Measurements from ENCODE around the gene ZBTB45. TPM values are rescaled to one million over a fixed set of nuclear protein-coding genes. Genes with fewer than 3 reads are reported as not detected.

Gene ZBTB45
- total and polyA plus RNA-seq, 9 of the 15 experiments (the other 6 are each of a cell fraction or from before 2014, with no cell fraction given): 0.08 to 16.1 (median 1.8) TPM

DNA sequence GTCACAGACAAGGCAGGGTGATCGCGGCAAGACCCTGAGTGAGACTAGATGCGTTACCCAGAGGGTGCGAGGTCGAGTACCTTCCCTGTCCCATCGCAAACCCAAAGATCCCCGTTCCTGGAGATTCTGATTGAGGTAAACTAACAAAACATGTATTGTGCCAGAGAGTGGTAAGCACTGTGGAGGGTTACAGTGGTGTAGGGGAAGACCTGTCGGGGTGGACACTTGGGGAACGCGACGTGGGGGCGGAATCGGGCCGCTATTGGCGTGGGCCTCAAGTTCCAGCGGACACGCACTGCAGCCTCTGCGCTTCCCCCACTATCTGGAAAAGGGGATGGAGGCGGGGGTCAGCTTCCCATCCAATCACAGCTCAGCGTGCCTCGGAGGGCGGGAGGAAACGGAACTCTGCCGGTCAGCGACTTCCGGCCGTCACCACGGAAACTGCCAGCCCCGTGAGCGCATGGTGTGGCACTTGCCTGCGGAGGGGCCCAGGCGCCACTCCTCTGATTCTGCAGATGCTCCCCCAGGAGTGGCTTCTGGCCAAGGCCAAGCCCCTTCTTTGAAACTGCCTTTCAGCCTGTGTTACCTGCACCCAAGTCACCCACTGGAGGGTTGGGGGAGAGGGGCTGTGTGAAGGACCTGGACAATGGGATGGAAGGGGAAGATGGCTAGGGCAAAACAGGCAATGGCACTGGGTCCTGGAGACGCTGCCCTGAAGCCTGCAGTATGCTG lies 39.8 kb upstream of the ZBTB45 start (continued):
- TF ChIP-seq NFRKB (IDR thresholded peaks at IDR 0.05; ENCODE audit: low read depth) (peak; percentile 98), FOS (IDR thresholded peaks at IDR 0.05; ENCODE audit: extremely low read depth, insufficient read length) (peak; percentile 56), PHB2 (IDR thresholded peaks at IDR 0.05; ENCODE audit: low read depth) (no peak), ZNF140 (CRISPR knock-in tag; IDR thresholded peaks at IDR 0.05) (no peak), MCM3 (IDR thresholded peaks at IDR 0.05) (no peak), ZNF717 (CRISPR knock-in tag; IDR thresholded peaks at IDR 0.05) (no peak), BCL6 (CRISPR knock-in tag; IDR thresholded peaks at IDR 0.05) (no peak), NR2C2 (CRISPR knock-in tag; IDR thresholded peaks at IDR 0.05) (peak; percentile 69), NR2C2 (tag; IDR thresholded peaks at IDR 0.05) (peak; percentile 88), RBM39 (optimal IDR thresholded peaks at IDR 0.05; ENCODE audit: low read depth, low read length) (no peak), HDAC6 (IDR thresholded peaks at IDR 0.05; ENCODE audit: low read depth, low read length) (no peak), TAF1 (IDR thresholded peaks at IDR 0.05; ENCODE audit: control insufficient read depth, extremely low read depth, insufficient read depth, low read length, severe bottlenecking) (peak; percentile 65), NRF1 (conservative IDR thresholded peaks at IDR 0.05 in 1 of 2, IDR thresholded peaks at IDR 0.05 in 1 of 2) (no peak), NFE2 (IDR thresholded peaks at IDR 0.05; ENCODE audit: low read depth) (no peak), ZFP30 (CRISPR knock-in tag; IDR thresholded peaks at IDR 0.05; ENCODE audit: borderline replicate concordance) (no peak), SIRT6 (IDR thresholded peaks at IDR 0.05; ENCODE audit: low read depth, low read length) (peak; percentile 42), NR3C1 (CRISPR knock-in tag; IDR thresholded peaks at IDR 0.05) (no peak), YY1 (IDR thresholded peaks at IDR 0.05; ENCODE audit: borderline replicate concordance in 1 of 3, control insufficient read depth in 1 of 3, extremely low read depth in 1 of 3, insufficient read depth in 3 of 3, insufficient read length in 1 of 3, insufficient replicate concordance in 2 of 3, low read depth in 1 of 3, low read length in 2 of 3) (peak in 2 of 3 experiments; percentile 40 to 72)
- TF ChIP-seq, protein P1, sequence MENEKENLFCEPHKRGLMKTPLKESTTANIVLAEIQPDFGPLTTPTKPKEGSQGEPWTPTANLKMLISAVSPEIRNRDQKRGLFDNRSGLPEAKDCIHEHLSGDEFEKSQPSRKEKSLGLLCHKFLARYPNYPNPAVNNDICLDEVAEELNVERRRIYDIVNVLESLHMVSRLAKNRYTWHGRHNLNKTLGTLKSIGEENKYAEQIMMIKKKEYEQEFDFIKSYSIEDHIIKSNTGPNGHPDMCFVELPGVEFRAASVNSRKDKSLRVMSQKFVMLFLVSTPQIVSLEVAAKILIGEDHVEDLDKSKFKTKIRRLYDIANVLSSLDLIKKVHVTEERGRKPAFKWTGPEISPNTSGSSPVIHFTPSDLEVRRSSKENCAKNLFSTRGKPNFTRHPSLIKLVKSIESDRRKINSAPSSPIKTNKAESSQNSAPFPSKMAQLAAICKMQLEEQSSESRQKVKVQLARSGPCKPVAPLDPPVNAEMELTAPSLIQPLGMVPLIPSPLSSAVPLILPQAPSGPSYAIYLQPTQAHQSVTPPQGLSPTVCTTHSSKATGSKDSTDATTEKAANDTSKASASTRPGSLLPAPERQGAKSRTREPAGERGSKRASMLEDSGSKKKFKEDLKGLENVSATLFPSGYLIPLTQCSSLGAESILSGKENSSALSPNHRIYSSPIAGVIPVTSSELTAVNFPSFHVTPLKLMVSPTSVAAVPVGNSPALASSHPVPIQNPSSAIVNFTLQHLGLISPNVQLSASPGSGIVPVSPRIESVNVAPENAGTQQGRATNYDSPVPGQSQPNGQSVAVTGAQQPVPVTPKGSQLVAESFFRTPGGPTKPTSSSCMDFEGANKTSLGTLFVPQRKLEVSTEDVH (IDR thresholded peaks at IDR 0.05; ENCODE audit: low read depth, partially characterized antibody): peak; percentile 50
- TF ChIP-seq, protein P2, sequence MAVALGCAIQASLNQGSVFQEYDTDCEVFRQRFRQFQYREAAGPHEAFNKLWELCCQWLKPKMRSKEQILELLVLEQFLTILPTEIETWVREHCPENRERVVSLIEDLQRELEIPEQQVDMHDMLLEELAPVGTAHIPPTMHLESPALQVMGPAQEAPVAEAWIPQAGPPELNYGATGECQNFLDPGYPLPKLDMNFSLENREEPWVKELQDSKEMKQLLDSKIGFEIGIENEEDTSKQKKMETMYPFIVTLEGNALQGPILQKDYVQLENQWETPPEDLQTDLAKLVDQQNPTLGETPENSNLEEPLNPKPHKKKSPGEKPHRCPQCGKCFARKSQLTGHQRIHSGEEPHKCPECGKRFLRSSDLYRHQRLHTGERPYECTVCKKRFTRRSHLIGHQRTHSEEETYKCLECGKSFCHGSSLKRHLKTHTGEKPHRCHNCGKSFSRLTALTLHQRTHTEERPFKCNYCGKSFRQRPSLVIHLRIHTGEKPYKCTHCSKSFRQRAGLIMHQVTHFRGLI (CRISPR knock-in tag; IDR thresholded peaks at IDR 0.05): no peak
- TF ChIP-seq, protein P3, sequence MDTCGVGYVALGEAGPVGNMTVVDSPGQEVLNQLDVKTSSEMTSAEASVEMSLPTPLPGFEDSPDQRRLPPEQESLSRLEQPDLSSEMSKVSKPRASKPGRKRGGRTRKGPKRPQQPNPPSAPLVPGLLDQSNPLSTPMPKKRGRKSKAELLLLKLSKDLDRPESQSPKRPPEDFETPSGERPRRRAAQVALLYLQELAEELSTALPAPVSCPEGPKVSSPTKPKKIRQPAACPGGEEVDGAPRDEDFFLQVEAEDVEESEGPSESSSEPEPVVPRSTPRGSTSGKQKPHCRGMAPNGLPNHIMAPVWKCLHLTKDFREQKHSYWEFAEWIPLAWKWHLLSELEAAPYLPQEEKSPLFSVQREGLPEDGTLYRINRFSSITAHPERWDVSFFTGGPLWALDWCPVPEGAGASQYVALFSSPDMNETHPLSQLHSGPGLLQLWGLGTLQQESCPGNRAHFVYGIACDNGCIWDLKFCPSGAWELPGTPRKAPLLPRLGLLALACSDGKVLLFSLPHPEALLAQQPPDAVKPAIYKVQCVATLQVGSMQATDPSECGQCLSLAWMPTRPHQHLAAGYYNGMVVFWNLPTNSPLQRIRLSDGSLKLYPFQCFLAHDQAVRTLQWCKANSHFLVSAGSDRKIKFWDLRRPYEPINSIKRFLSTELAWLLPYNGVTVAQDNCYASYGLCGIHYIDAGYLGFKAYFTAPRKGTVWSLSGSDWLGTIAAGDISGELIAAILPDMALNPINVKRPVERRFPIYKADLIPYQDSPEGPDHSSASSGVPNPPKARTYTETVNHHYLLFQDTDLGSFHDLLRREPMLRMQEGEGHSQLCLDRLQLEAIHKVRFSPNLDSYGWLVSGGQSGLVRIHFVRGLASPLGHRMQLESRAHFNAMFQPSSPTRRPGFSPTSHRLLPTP (IDR thresholded peaks at IDR 0.05; ENCODE audit: borderline replicate concordance, extremely low read depth, insufficient read length): no peak

Data from K562 (cell line).